Left ventricle myocardium inferior (tissue), 1 donor: ENCODE data around the gene TMEM18. TPM values are rescaled to one million over a fixed set of nuclear protein-coding genes. Genes with fewer than 3 reads are reported as not detected.

Source experiments
- DNase-seq: peaks from one replicate; pipeline ENCODE4 v3.0.0-alpha.2; 2020
- H3K27ac ChIP-seq: fragments of 200-600 bp; replicated peaks from 2 replicates; pipeline ENCODE4 v1.8.0; 2021
- H3K27me3 ChIP-seq: fragments of 200-600 bp; 2 replicates; pipeline ENCODE4 v1.8.0; 2021; ENCODE audit warnings: low read depth
- H3K36me3 ChIP-seq: fragments of 200-600 bp; 2 replicates; pipeline ENCODE4 v1.8.0; 2021
- H3K4me1 ChIP-seq: fragments of 200-600 bp; 2 replicates; pipeline ENCODE4 v1.8.0; 2021
- H3K4me3 ChIP-seq: fragments of 200-600 bp; 2 replicates; pipeline ENCODE4 v1.8.0; 2021; ENCODE audit warnings: mild to moderate bottlenecking, moderate library complexity
- H3K9me3 ChIP-seq: fragments of 200-600 bp; replicated peaks from 2 replicates; pipeline ENCODE4 v1.8.0; 2021
- intact Hi-C: fragments of 100-400 bp; cut with micrococcal nuclease; formaldehyde crosslinking; loops from one replicate; pipeline ENCODE4 v1.11.0; 2022
- total RNA-seq: library from RNA; stranded (reverse); fragmentation: NEBNext Ultra II Directional; extraction: Animal tissue kit (Norgen Biotek cat#: 25700); gene quantifications from one replicate; pipeline ENCODE4 v1.2.1, GENCODE V29; 2021
- TF ChIP-seq, protein P1 (sequence below): fragments of 200-600 bp; IDR thresholded peaks from 2 replicates; pipeline ENCODE4 v1.8.0; 2021; ENCODE audit warnings: antibody characterized with exemption, mild to moderate bottlenecking, borderline replicate concordance
- donor health status: DM: no; HTN: yes; CAD: no; lungs with severe emphysema.

The TMEM18 gene
- total RNA-seq, 1 donor from 2014 or later: 10.4 TPM

DNA sequence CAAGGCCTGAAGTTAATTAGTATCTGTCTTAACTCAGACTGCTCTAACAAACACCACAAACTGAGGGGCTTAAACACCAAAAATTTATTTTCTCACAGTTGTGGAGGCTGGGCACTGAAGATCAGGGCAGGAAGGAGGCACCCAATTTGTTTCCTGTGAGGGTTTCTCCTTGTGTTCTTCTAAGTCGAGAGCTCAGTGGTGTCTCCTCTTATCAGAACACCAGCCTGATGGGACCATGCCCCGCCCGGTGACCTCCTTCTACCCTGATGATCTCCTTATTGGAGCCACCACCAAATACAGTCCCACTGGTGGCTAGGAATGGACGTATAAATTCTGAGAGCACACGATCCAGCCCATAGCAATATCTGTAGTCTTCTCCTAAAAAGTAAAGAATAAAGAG lies 20.5 kb downstream of the TMEM18 start:
- DNase-seq: no peak
- Histone ChIP-seq H3K4me3 (no peak overlapping the region), H3K9me3 (no peaks in the 10 kb centered on the region), H3K27me3 (peaks cover 58% of the 10 kb centered on the region), H3K4me1 (no peaks in the 10 kb centered on the region), H3K36me3 (no peaks in the 10 kb centered on the region), H3K27ac (no peak overlapping the region)
- TF ChIP-seq, protein P1, sequence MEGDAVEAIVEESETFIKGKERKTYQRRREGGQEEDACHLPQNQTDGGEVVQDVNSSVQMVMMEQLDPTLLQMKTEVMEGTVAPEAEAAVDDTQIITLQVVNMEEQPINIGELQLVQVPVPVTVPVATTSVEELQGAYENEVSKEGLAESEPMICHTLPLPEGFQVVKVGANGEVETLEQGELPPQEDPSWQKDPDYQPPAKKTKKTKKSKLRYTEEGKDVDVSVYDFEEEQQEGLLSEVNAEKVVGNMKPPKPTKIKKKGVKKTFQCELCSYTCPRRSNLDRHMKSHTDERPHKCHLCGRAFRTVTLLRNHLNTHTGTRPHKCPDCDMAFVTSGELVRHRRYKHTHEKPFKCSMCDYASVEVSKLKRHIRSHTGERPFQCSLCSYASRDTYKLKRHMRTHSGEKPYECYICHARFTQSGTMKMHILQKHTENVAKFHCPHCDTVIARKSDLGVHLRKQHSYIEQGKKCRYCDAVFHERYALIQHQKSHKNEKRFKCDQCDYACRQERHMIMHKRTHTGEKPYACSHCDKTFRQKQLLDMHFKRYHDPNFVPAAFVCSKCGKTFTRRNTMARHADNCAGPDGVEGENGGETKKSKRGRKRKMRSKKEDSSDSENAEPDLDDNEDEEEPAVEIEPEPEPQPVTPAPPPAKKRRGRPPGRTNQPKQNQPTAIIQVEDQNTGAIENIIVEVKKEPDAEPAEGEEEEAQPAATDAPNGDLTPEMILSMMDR: no peak
- intact Hi-C loops: no loop called here

DNA sequence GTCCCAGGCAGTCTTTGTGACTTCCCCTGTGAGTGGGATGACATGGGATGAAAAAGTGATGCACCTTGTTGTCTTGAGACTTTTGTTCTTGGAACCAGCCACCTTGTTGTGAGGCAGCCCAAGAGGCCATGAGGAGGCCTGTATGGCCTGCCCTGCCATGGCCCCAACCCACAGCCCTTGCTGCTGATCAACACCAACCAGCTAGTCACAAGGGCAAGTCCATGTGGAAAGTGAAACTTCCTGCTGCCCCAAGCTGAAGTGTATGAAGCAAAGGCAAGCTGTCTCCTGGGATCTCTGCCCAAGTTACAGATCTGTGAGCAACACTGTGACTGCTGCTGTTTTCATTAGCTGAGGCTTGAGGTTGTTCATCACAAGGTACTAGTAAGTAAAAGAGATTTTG lies 21.6 kb downstream of the TMEM18 start:
- intact Hi-C loops: no loop called here
- TF ChIP-seq, protein P1: no peak
- Histone ChIP-seq H3K36me3 (no peaks in the 10 kb centered on the region), H3K27ac (no peak overlapping the region), H3K4me1 (no peaks in the 10 kb centered on the region), H3K9me3 (no peaks in the 10 kb centered on the region), H3K27me3 (peaks cover 54% of the 10 kb centered on the region), H3K4me3 (no peak overlapping the region)
- DNase-seq: no peak

DNA sequence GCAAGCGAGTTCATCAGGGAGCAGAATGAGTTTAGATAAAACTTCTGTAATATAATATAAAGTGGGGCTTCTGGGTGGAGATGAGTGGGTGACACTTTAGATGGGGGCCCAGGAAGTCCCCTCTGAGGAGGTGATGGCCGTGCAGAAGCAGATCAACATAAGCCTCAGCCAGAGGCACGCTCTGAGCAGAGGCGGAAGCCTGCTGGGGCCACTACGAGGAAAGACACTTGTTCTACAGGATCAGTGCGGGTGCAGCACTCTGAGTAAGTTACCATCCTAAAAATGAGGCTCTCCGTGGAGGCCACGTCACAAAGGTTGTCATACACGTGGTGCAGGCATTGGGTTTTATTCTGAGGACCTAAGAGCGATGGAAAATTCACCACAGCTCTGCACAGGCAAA lies 22.3 kb downstream of the TMEM18 start:
- peaks cover 54% of the 10 kb centered on the region for H3K27me3 ChIP-seq
- H3K27ac ChIP-seq: no peak overlapping the region
- TF ChIP-seq, protein P1: no peak
- intact Hi-C loops: no loop called here
- H3K36me3 ChIP-seq: no peaks in the 10 kb centered on the region
- H3K4me1 ChIP-seq: no peaks in the 10 kb centered on the region
- DNase-seq: no peak
- no peak overlapping the region for H3K4me3 ChIP-seq
- H3K9me3 ChIP-seq: no peaks in the 10 kb centered on the region

DNA sequence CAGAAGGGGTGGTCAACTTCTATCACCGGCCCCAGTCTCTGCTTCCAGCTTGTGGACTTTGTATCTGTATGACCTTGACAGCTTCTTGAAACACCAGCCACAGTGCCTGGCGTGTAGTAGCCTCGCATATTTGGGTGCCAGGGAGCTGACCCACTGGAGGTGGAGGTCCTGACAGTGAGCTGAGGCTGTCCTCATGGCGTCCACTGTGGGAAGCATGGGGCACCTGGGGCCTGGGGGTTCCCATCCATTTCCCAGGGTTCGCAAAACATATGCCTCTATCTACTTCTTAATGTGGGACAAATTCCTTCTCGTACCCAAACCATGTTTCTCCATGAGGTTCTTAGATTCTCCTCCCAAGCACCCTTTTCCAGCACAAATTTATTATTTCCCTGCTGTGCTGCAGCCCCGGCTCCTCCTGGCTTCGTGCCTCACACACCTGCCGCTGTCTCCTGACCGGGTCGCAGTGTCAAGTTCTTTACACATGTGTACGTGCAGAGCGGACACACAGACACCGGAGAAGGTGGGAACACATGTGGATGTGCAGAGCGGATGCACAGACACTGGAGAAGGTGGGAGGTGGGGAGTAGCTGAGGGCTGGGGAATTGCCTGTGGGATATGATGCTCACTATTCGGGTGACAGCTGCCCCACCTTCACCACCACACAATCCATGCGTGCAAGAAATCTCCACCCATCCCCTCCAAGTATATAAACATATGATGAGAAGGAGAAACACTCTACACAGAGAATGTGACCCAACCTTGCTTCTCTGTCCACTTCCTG lies 23.4 kb downstream of the TMEM18 start:
- DNase-seq: no peak

DNA sequence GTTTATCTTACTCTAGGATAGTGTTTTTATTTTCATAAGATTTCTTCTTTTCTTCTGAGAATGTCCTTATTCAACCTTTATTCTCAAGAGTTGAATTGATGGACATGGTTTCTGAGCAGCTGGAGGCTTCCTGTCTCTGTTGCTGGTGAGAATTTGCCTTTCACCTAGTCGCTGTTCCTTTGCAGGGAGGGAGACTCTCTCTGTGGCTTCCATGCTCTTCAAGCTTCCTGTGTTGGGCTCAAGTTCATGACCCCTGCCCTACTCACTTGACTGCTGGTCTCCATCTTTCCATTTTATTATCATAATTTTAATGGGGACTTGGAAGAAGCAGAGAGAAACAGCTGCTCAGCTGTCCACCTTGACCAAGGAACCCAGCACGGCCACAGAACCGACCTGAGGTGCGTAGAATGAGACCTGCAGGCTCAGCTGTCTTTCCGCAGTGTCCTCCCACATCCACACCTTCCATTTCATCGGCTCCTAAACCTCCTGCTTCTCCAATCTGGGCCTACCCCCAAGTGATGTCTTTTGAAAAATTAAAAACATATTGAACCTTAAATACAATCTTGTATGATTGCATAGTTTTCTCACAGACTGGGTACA lies 24.2 kb downstream of the TMEM18 start:
- Histone ChIP-seq H3K4me1 (no peaks in the 10 kb centered on the region), H3K9me3 (no peaks in the 10 kb centered on the region), H3K4me3 (no peak overlapping the region), H3K36me3 (no peaks in the 10 kb centered on the region), H3K27me3 (peaks cover 54% of the 10 kb centered on the region), H3K27ac (no peak overlapping the region)
- TF ChIP-seq, protein P1: no peak
- no peak for DNase-seq
- intact Hi-C loops: no loop called here

More for the DNA sequence above, 23.4 kb downstream of the TMEM18 start:
- Histone ChIP-seq H3K4me1 (no peaks in the 10 kb centered on the region), H3K27ac (no peak overlapping the region), H3K9me3 (no peaks in the 10 kb centered on the region), H3K4me3 (no peak overlapping the region), H3K36me3 (no peaks in the 10 kb centered on the region), H3K27me3 (peaks cover 54% of the 10 kb centered on the region)
- intact Hi-C loops: no loop called here
- TF ChIP-seq, protein P1: no peak
